Measurements from ENCODE around the gene NTMT1. TPM values are rescaled to one million over a fixed set of nuclear protein-coding genes. Genes with fewer than 3 reads are reported as not detected.

NTMT1 gene
- total RNA-seq, 6 donors from 2014 or later: 15.0 to 37.7 (median 23.6) TPM

GRCh38 chr9:129677456-129677855 lies 51.5 kb downstream of the NTMT1 start:
- 53 to 62% methylated on average over 6 to 9 of the region's 9 CpGs for WGBS, 2 donors

GRCh38 chr9:129678844-129679243 lies 52.9 kb downstream of the NTMT1 start:
- Histone ChIP-seq H3K4me1 (no peaks in the 10 kb centered on the region), H3K36me3 (no peaks in the 10 kb centered on the region), H3K27ac (no peak overlapping the region), H3K4me3 (no peak overlapping the region), H3K27me3 (no peaks in the 10 kb centered on the region), H3K9me3 (no peaks in the 10 kb centered on the region)
- ATAC-seq (ENCODE audit: low FRiP score in 2 of 2) (no peak), DNase-seq (no peak)
- WGBS, 2 donors: 70 to 71% methylated on average over 6 to 9 of the region's 9 CpGs
- no peak for TF ChIP-seq CTCF (IDR thresholded peaks at IDR 0.05)
- no peak for TF ChIP-seq EP300 (IDR thresholded peaks at IDR 0.05)
- no peak for TF ChIP-seq POLR2AphosphoS5 (IDR thresholded peaks at IDR 0.05)
- TF ChIP-seq POLR2A (IDR thresholded peaks at IDR 0.05): no peak

More at GRCh38 chr9:129677456-129677855, 51.5 kb downstream of the NTMT1 start:
- Histone ChIP-seq H3K27me3 (no peaks in the 10 kb centered on the region), H3K4me3 (no peak overlapping the region), H3K4me1 (no peaks in the 10 kb centered on the region), H3K36me3 (no peaks in the 10 kb centered on the region), H3K27ac (no peak overlapping the region), H3K9me3 (no peaks in the 10 kb centered on the region)
- ATAC-seq (ENCODE audit: low FRiP score in 2 of 2) (peak in 1 of 2 donors; percentile 62), DNase-seq (no peak)
- no peak for TF ChIP-seq EP300 (IDR thresholded peaks at IDR 0.05)
- TF ChIP-seq POLR2A (IDR thresholded peaks at IDR 0.05): no peak
- TF ChIP-seq POLR2AphosphoS5 (IDR thresholded peaks at IDR 0.05): no peak
- TF ChIP-seq CTCF (IDR thresholded peaks at IDR 0.05): no peak

GRCh38 chr9:129679537-129679936 lies 53.6 kb downstream of the NTMT1 start:
- DNase-seq: no peak
- TF ChIP-seq EP300 (IDR thresholded peaks at IDR 0.05): no peak
- no peak for TF ChIP-seq POLR2AphosphoS5 (IDR thresholded peaks at IDR 0.05)
- no peak for TF ChIP-seq POLR2A (IDR thresholded peaks at IDR 0.05)
- no peak for TF ChIP-seq CTCF (IDR thresholded peaks at IDR 0.05)
- no peaks in the 10 kb centered on the region for H3K9me3 ChIP-seq
- 69% methylated on average over 8 to 9 of the region's 9 CpGs for WGBS, 2 donors
- no peak overlapping the region for H3K27ac ChIP-seq
- no peaks in the 10 kb centered on the region for H3K36me3 ChIP-seq
- no peak overlapping the region for H3K4me3 ChIP-seq
- no peaks in the 10 kb centered on the region for H3K27me3 ChIP-seq
- no peak for ATAC-seq (ENCODE audit: low FRiP score in 2 of 2)
- no peaks in the 10 kb centered on the region for H3K4me1 ChIP-seq

GRCh38 chr9:129681924-129682323 lies 56.0 kb downstream of the NTMT1 start:
- DNase-seq (no peak), ATAC-seq (ENCODE audit: low FRiP score in 2 of 2) (no peak)
- 72 to 78% methylated on average over 8 to 11 of the region's 11 CpGs for WGBS, 2 donors
- no peaks in the 10 kb centered on the region for H3K27me3 ChIP-seq
- H3K27ac ChIP-seq: no peak overlapping the region
- no peaks in the 10 kb centered on the region for H3K4me1 ChIP-seq
- no peaks in the 10 kb centered on the region for H3K36me3 ChIP-seq
- H3K9me3 ChIP-seq: no peaks in the 10 kb centered on the region
- TF ChIP-seq EP300 (IDR thresholded peaks at IDR 0.05): no peak
- TF ChIP-seq POLR2A (IDR thresholded peaks at IDR 0.05): no peak
- TF ChIP-seq POLR2AphosphoS5 (IDR thresholded peaks at IDR 0.05): no peak
- TF ChIP-seq CTCF (IDR thresholded peaks at IDR 0.05): no peak
- no peak overlapping the region for H3K4me3 ChIP-seq

GRCh38 chr9:129682381-129682780 lies 56.4 kb downstream of the NTMT1 start:
- Histone ChIP-seq H3K27ac (no peak overlapping the region), H3K9me3 (no peaks in the 10 kb centered on the region), H3K4me1 (no peaks in the 10 kb centered on the region), H3K4me3 (no peak overlapping the region), H3K36me3 (no peaks in the 10 kb centered on the region), H3K27me3 (no peaks in the 10 kb centered on the region)
- DNase-seq (no peak), ATAC-seq (ENCODE audit: low FRiP score in 2 of 2) (no peak)
- TF ChIP-seq CTCF (IDR thresholded peaks at IDR 0.05): no peak
- TF ChIP-seq POLR2A (IDR thresholded peaks at IDR 0.05): no peak
- no peak for TF ChIP-seq POLR2AphosphoS5 (IDR thresholded peaks at IDR 0.05)
- TF ChIP-seq EP300 (IDR thresholded peaks at IDR 0.05): no peak
- 94% methylated on average over 5 of the region's 7 CpGs; no CpG with 5 or more reads in 1 of the 2 donors for WGBS, 2 donors
